H7 (cell line): ENCODE results near the gene ZNF532. TPM values are rescaled to one million over a fixed set of nuclear protein-coding genes. Genes with fewer than 3 reads are reported as not detected.
"Not testable (repeated sequence)": the region's sequence is repeated elsewhere in the genome, so short reads cannot be mapped to it uniquely, and the experiment has no call there.

Experiments
- DNase-seq: peaks from one replicate; pipeline ENCODE4 v3.0.0; 2012
- H3K27me3 ChIP-seq: 2 replicates; pipeline ENCODE4 v1.6.0; 2011; ENCODE audit warnings: mild to moderate bottlenecking, low read length; ENCODE audit not compliant: control insufficient read depth, insufficient read depth
- H3K36me3 ChIP-seq: replicated peaks from 2 replicates; pipeline ENCODE4 v1.5.1; 2011; ENCODE audit warnings: low read length; ENCODE audit not compliant: control insufficient read depth, insufficient read depth
- H3K4me3 ChIP-seq: 2 replicates; pipeline ENCODE4 v1.5.1; 2011; ENCODE audit warnings: low read depth, mild to moderate bottlenecking, control low read depth, low read length, moderate library complexity; ENCODE audit not compliant: insufficient read depth
- total RNA-seq: library from RNA; depleted of rRNA; stranded (reverse); fragments of >200 nt; shearing (Covaris generic); gene quantifications from 2 replicates; pipeline ENCODE4 v1.2.3, GENCODE V29; 2014

The ZNF532 gene
- total RNA-seq, 1 experiment from 2014 or later, result 71.6 TPM

- no peak overlapping the region for H3K4me3 ChIP-seq
- H3K27me3 ChIP-seq, result no peaks in the 10 kb centered on the region
- DNase-seq, result no peak
- peaks cover 31% of the 10 kb centered on the region for H3K36me3 ChIP-seq
These were observed 51.3 kb downstream of the ZNF532 start for GRCh38 chr18:58915995-58916394.

- H3K36me3 ChIP-seq, result peaks cover 43% of the 10 kb centered on the region
- not testable (repeated sequence) for DNase-seq, H3K27me3 ChIP-seq, H3K4me3 ChIP-seq
These were observed 55.3 kb downstream of the ZNF532 start for GRCh38 chr18:58919934-58920333.

- Histone ChIP-seq H3K4me3 (no peak overlapping the region), H3K36me3 (peaks cover 34% of the 10 kb centered on the region), H3K27me3 (no peaks in the 10 kb centered on the region)
- DNase-seq, result no peak
These were observed 58.3 kb downstream of the ZNF532 start for GRCh38 chr18:58922995-58923394.

DNA sequence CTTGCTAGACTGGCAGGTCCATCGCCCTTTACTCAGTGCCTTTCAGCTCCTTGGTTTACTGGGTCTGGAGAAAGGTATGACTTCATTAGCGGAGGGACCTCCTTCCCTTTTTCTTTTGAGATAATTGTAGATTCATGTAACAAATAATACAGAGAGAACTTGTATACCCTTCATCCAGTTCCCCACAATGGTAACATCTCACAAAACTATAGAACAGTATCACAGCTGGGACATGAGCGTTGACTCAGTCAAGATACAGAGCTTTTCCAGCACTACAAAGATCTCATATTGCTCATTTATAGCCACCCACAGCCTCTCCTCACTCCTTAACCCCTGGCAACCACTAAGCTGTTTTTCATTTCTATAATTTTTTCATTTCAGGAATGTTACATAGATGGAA lies 59.8 kb downstream of the ZNF532 start:
- Histone ChIP-seq H3K4me3 (no peak overlapping the region), H3K27me3 (no peaks in the 10 kb centered on the region), H3K36me3 (peaks cover 24% of the 10 kb centered on the region)
- DNase-seq, result no peak

- H3K4me3 ChIP-seq, result no peak overlapping the region
- no peak for DNase-seq
These were observed 63.0 kb downstream of the ZNF532 start for GRCh38 chr18:58927659-58928058.

GRCh38 chr18:58928386-58928785 lies 63.7 kb downstream of the ZNF532 start:
- no peak overlapping the region for H3K4me3 ChIP-seq
- peaks cover 6% of the 10 kb centered on the region for H3K36me3 ChIP-seq
- DNase-seq, result no peak

More at GRCh38 chr18:58927659-58928058, 63.0 kb downstream of the ZNF532 start:
- Histone ChIP-seq H3K27me3 (no peaks in the 10 kb centered on the region), H3K36me3 (peaks cover 11% of the 10 kb centered on the region)

GRCh38 chr18:58929206-58929605 lies 64.5 kb downstream of the ZNF532 start:
- H3K4me3 ChIP-seq, result no peak overlapping the region
- peaks cover 4% of the 10 kb centered on the region for H3K36me3 ChIP-seq
- no peak for DNase-seq
- no peaks in the 10 kb centered on the region for H3K27me3 ChIP-seq

More at GRCh38 chr18:58928386-58928785, 63.7 kb downstream of the ZNF532 start:
- no peaks in the 10 kb centered on the region for H3K27me3 ChIP-seq

DNA sequence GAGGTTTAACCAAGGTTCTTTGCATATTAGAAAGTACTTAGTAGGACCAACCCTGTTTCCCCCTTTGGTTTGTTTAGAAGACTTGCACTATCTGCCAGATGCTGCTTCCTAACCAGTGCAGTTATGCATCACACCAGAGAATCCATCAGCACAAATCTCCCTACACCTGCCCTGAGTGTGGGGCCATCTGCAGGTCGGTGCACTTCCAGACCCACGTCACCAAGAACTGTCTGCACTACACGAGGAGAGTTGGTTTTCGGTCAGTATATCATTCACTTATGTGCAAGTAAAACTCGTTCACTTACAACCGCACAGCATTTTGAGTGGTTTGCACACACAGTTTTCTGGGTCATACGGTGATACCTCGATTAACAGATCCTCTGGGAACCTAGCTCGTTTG lies 69.7 kb downstream of the ZNF532 start:
- H3K4me3 ChIP-seq, result no peak overlapping the region
- H3K36me3 ChIP-seq, result peaks cover 17% of the 10 kb centered on the region
- DNase-seq, result no peak
- no peaks in the 10 kb centered on the region for H3K27me3 ChIP-seq

- Histone ChIP-seq H3K4me3 (no peak overlapping the region), H3K36me3 (peaks cover 19% of the 10 kb centered on the region), H3K27me3 (no peaks in the 10 kb centered on the region)
- DNase-seq, result no peak
These were observed 70.4 kb downstream of the ZNF532 start for GRCh38 chr18:58934933-58935577.

DNA sequence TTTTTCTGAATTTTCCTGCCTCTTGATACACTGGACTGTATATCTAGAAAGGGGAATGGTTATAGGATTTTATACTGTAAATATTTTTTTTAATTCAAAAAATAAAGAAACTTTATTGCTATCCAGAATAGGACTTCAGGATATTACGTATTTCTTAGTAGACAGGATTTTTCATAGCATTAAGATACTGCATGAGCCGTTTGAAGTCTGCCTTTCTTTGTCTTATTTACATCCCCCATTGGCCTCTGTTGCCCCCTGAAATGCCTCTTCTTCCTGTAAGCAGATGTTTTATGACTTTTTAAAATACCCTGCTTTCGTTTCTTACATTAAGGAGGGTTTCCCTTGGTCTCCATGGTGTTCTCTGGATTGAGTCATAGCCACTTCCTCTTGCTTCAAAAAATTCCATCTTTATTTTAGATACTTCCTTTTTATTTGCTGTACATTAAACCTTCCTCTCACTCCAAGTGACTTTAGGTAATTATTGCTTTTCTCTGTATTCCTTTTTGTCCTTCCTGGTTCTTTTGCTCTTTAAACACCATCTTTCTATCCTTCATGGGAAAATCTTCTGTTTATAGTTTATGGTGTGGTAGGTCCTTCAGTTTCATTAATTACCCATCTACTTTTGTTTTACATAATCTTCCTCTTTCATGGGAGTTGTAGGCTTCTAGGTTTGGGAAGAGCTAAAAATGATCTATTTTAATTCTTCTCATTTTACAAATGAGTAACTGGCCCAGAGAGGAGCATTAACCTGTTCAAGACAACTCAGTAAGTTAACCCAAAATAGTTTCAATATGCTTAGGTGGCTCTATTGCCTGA lies 72.6 kb downstream of the ZNF532 start:
- no peak overlapping the region for H3K4me3 ChIP-seq
- no peaks in the 10 kb centered on the region for H3K27me3 ChIP-seq
- no peak for DNase-seq
- H3K36me3 ChIP-seq, result peaks cover 25% of the 10 kb centered on the region

- no peak overlapping the region for H3K4me3 ChIP-seq
- H3K36me3 ChIP-seq, result peaks cover 25% of the 10 kb centered on the region
- DNase-seq, result no peak
- H3K27me3 ChIP-seq, result no peaks in the 10 kb centered on the region
These were observed 73.2 kb downstream of the ZNF532 start for GRCh38 chr18:58937887-58938267.

DNA sequence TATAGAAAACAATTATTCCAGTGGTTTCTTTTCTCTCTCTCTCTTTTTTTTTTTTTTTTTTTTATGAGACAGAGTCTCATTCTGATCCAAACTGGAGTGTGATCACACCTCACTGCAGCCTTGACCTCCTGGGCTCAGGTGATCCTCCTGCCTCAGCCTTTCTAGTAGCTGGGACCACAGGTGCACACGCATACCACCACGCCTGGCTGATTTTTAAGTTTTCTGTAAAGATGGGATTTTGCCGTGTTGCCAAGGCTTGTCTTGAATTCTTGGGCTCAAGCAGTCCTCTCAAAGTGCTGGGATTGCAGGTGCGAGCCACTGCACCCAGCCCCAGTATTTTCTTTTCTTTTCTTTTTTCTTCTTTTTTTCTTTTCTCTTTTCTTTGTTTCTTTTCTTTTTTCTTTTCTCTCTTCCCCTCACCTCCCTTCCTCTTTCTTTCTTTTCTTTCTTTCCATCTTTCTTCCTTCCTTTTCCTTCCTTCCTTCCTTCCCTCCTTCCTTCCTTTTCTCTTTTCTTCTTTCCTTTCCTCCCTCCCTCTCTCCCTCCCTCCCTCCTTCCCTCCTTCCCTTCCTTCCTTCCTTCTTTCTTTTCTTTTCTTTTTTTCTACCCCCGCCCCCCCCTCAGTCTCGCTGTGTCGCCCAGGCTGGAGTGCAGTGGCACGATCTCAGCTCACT lies 76.9 kb downstream of the ZNF532 start:
- no peak overlapping the region for H3K4me3 ChIP-seq
- peaks cover 28% of the 10 kb centered on the region for H3K36me3 ChIP-seq
- no peaks in the 10 kb centered on the region for H3K27me3 ChIP-seq
- no peak for DNase-seq

GRCh38 chr18:58943896-58944295 lies 79.2 kb downstream of the ZNF532 start:
- Histone ChIP-seq H3K4me3 (no peak overlapping the region), H3K36me3 (peaks cover 27% of the 10 kb centered on the region), H3K27me3 (no peaks in the 10 kb centered on the region)
- no peak for DNase-seq

GRCh38 chr18:58947136-58947732 lies 82.6 kb downstream of the ZNF532 start:
- DNase-seq, result no peak
- H3K27me3 ChIP-seq, result no peaks in the 10 kb centered on the region
- no peak overlapping the region for H3K4me3 ChIP-seq
- H3K36me3 ChIP-seq, result peaks cover 18% of the 10 kb centered on the region
